Skeletal muscle tissue (tissue), 4 donors: ENCODE results near the gene CMTM5. TPM values are rescaled to one million over a fixed set of nuclear protein-coding genes. Genes with fewer than 3 reads are reported as not detected.
"Not testable (repeated sequence)": the region's sequence is repeated elsewhere in the genome, so short reads cannot be mapped to it uniquely, and the experiment has no call there.

Source experiments
- H3K27ac ChIP-seq: one replicate; pipeline ENCODE4 v1.7.0; 2013; ENCODE audit warnings: mild to moderate bottlenecking, low read depth, low read length, inconsistent platforms
- H3K27me3 ChIP-seq, 3 donors: one replicate each; pipeline ENCODE4 v1.7.0; 2013; ENCODE audit warnings: low read length in 3 of 3; ENCODE audit not compliant: control insufficient read depth in 3 of 3, insufficient read depth in 3 of 3
- H3K36me3 ChIP-seq, 3 donors: one replicate each; pipeline ENCODE4 v1.7.0; 2013; ENCODE audit warnings: low read length in 3 of 3; ENCODE audit not compliant: control insufficient read depth in 3 of 3, insufficient read depth in 3 of 3
- H3K4me1 ChIP-seq, 3 donors: one replicate each; pipeline ENCODE4 v1.7.0; 2013; ENCODE audit warnings: low read length in 3 of 3, mild to moderate bottlenecking in 3 of 3; ENCODE audit not compliant: control insufficient read depth in 3 of 3, insufficient read depth in 3 of 3
- H3K4me3 ChIP-seq, 3 donors: one replicate each; pipeline ENCODE4 v1.7.0; 2013; ENCODE audit warnings: low read length in 3 of 3
- H3K9ac ChIP-seq, 3 donors: one replicate each; pipeline ENCODE4 v1.7.0; 2013; ENCODE audit warnings: low read length in 3 of 3, mild to moderate bottlenecking in 3 of 3, moderate library complexity in 2 of 3, low read depth in 1 of 3
- H3K9me3 ChIP-seq, 3 donors: one replicate each; pipeline ENCODE4 v1.7.0; 2013; ENCODE audit warnings: low read length in 3 of 3; ENCODE audit not compliant: control insufficient read depth in 3 of 3
- total RNA-seq: library from RNA; depleted of rRNA; stranded (reverse); fragments of >200 nt; gene quantifications from one replicate; pipeline ENCODE4 v1.2.3, GENCODE V29; 2014
- donor health status: Osteomylitis.

The CMTM5 gene
- total RNA-seq, 1 donor from 2014 or later, result 2.1 TPM

DNA sequence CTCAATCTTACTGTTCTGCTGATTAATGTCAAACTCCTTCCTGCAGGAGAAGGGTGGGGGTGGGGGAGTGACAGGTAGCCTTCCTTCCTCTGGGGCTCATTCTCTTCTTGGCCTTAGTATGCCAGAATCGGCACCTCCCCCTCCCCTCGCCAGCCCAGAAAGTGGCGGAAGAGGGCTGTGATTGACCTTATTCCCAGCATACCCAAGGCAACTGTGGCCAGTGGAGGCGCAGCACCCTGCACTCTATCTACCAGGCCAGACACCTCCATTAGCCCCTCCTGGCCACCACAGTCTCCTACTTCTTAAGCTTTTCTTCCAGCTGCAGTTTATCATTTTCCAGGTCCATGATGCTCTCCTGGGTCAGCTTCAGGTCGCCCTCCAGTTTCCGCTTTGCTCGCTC is 15.8 kb downstream of the CMTM5 start:
- Histone ChIP-seq H3K36me3 (peaks cover 8 to 70% (median 62%) of the 10 kb centered on the region in 3 donors), H3K4me1 (no peaks in the 10 kb centered on the region)

GRCh38 chr14:23396126-23396525 is 19.3 kb downstream of the CMTM5 start:
- H3K9me3 ChIP-seq, result no peaks in the 10 kb centered on the region
- no peak overlapping the region for H3K27ac ChIP-seq
- peaks cover 0 to 2% (median 0%) of the 10 kb centered on the region in 3 donors for H3K4me1 ChIP-seq
- peaks cover 8 to 63% (median 53%) of the 10 kb centered on the region in 3 donors for H3K36me3 ChIP-seq
- H3K9ac ChIP-seq, result no peak overlapping the region
- no peak overlapping the region for H3K4me3 ChIP-seq
- H3K27me3 ChIP-seq, result peaks cover 0 to 3% (median 0%) of the 10 kb centered on the region in 3 donors

More for the DNA sequence above, 15.8 kb downstream of the CMTM5 start:
- Histone ChIP-seq H3K27me3 (peaks cover 0 to 3% (median 0%) of the 10 kb centered on the region in 3 donors), H3K4me3 (no peak overlapping the region), H3K27ac (no peak overlapping the region), H3K9ac (no peak overlapping the region), H3K9me3 (no peaks in the 10 kb centered on the region)

DNA sequence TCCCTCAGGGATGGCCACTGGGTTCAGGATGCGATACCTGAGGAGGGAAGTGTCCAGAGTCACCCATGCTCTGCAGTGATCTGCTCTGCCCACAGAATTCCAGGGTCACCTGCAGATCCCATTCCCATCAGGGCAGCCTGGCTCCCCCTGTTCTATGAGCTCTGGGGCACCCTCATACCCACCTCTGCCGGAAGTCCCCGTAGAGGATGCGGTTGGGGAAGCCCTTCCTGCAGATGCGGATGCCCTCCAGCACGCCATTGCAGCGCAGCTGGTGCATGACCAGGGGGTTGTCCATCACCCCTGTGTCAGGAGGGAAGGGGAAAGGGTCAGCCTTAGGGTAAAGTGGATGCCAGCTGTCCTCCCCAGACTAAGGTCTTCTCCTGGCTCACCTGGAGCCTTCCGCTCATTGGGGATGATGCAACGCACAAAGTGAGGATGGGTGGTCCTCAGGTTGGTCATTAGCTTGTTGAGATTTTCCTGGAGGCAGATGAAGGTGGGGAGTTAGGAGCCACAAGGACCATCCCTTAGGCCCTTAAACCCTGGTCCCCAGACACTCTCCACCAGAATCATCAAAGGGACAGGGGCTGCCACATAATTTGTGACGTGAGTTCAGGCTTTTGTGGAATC is 20.0 kb downstream of the CMTM5 start:
- Histone ChIP-seq H3K36me3 (peaks cover 8 to 67% (median 52%) of the 10 kb centered on the region in 3 donors), H3K27ac (no peak overlapping the region)

DNA sequence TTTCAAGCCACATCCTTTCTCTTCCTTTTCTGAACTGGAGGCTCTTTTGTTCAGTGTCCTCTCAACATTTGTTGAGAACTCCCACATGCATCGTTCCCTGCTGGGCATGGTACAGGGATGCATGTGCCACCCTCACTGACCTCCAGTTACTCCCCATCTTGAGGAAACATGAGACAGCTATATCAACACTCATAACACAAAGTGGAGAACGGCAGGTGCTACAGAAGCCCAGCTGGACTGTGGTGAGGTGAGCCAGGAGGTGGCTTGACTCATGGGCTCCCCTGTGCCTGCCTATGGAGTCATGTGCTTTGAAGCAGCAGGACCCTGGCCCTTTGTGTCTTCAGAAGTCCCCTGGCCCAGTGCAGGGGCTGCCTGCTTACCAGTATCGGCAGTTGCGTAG is 21.5 kb downstream of the CMTM5 start:
- Histone ChIP-seq H3K27ac (peak overlapping the region; percentile 32), H3K4me3 (no peak overlapping the region), H3K4me1 (peaks cover 0 to 6% (median 0%) of the 10 kb centered on the region in 3 donors), H3K27me3 (peaks cover 0 to 3% (median 3%) of the 10 kb centered on the region in 3 donors), H3K9me3 (no peaks in the 10 kb centered on the region), H3K9ac (peak overlapping the region in 1 of 3 donors; percentile 40), H3K36me3 (peaks cover 5 to 68% (median 51%) of the 10 kb centered on the region in 3 donors)

More for the DNA sequence above, 20.0 kb downstream of the CMTM5 start:
- peaks cover 0 to 3% (median 0%) of the 10 kb centered on the region in 3 donors for H3K4me1 ChIP-seq
- no peaks in the 10 kb centered on the region for H3K9me3 ChIP-seq
- no peak overlapping the region for H3K4me3 ChIP-seq
- no peak overlapping the region for H3K9ac ChIP-seq
- H3K27me3 ChIP-seq, result peaks cover 0 to 3% (median 2%) of the 10 kb centered on the region in 3 donors

DNA sequence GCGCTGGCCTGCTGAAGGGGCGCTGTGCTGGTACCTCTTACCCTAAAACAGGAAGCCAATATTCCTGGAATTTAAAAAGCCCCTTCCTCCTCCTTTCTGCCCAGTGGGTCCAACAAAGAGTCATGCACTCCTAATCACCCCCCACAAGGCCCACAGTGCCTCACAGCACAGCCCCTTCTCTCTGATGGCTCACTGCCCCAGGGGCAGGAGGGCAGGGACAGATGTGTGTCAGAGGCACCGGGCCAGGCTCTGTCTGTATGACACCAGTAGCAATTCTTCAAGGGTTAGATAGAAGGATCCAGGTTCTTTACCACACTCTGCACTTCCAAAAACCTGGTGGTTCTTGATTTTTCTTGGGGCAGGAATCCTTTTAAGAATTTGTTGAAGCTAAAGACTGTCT is 22.3 kb downstream of the CMTM5 start:
- H3K36me3 ChIP-seq, result peaks cover 4 to 68% (median 51%) of the 10 kb centered on the region in 3 donors
- peaks cover 0 to 6% (median 0%) of the 10 kb centered on the region in 3 donors for H3K4me1 ChIP-seq

DNA sequence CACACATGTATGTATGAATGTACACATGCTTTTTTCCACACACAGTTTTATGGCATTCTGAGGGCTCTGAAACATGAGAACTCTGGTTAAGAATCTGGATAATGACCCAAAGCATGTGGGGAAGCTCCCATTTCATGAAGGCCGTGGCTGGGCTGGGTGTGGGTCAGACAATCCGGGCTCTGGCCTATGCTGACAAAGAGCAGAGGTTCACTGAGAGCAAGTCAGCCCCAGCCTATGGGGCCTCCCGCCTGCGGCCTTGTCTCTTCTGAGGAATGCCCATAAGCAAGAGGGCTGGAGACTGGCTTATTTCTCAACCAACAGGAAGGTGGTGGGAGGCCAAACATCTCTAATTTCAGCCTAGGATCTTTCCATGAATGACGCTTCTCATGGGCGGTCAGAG is 22.7 kb downstream of the CMTM5 start:
- Histone ChIP-seq H3K9me3 (no peaks in the 10 kb centered on the region), H3K27me3 (peaks cover 0 to 5% (median 3%) of the 10 kb centered on the region in 3 donors), H3K4me3 (no peak overlapping the region), H3K27ac (no peak overlapping the region), H3K9ac (no peak overlapping the region), H3K4me1 (peaks cover 0 to 6% (median 0%) of the 10 kb centered on the region in 3 donors), H3K36me3 (peaks cover 4 to 73% (median 56%) of the 10 kb centered on the region in 3 donors)

More for the DNA sequence above, 22.3 kb downstream of the CMTM5 start:
- Histone ChIP-seq H3K27me3 (peaks cover 0 to 5% (median 3%) of the 10 kb centered on the region in 3 donors), H3K4me3 (no peak overlapping the region), H3K9me3 (no peaks in the 10 kb centered on the region), H3K9ac (peak overlapping the region in 1 of 3 donors; percentile 40), H3K27ac (no peak overlapping the region)

DNA sequence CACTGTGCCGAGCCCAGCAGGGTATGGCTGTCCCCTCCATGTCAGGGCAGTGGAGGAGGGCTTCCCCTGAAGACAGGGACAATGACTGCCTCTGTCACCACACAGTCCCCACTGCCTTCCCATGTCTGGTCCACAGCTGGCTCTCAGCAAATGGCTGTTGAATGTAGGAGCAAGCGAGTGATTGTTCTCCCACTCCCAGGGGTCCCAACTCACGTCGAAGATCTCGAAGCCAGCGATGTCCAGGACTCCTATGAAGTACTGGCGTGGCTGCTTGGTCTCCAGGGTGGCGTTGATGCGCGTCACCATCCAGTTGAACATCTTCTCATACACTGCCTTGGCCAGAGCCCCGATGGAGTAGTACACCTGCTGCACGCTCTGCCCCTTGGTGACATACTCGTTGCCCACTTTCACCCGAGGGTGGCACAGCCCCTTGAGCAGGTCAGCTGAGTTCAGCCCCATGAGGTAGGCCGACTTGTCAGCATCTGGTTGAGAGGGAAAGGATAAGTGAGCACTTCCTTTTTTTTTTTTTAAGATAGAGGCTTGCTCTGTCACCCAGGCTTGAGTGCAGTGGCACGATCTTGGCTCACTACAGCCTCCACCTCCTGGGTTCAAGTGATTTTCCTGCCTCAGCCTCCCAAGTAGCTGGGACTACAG is 23.8 kb downstream of the CMTM5 start:
- not testable (repeated sequence) for H3K4me3 ChIP-seq, H3K27ac ChIP-seq, H3K4me1 ChIP-seq, H3K9me3 ChIP-seq, H3K27me3 ChIP-seq, H3K9ac ChIP-seq
- peaks cover 4 to 82% (median 59%) of the 10 kb centered on the region in 3 donors for H3K36me3 ChIP-seq

DNA sequence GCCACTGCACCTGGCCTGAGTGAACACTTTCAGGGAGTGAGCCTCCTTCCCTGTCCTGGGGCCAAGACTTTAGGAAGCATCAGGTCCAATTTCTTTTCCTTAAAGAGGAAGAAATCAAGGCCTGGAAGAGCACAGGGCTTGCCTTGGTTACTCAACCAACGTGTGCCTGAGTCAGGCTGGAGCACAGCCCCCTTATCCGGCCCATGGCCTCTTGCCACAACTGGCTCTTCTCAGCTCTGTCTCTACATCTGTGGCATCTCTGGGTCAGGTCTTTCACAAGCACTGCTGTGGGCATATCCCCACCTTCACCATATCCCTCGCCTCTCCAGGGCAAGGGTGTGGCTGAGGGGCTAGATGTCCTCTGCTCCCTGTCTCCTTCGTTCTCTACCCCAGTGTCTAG is 24.4 kb downstream of the CMTM5 start:
- Histone ChIP-seq H3K27me3 (peaks cover 0 to 10% (median 3%) of the 10 kb centered on the region in 3 donors), H3K27ac (no peak overlapping the region), H3K4me1 (peaks cover 0 to 6% (median 0%) of the 10 kb centered on the region in 3 donors), H3K4me3 (no peak overlapping the region), H3K9me3 (no peaks in the 10 kb centered on the region), H3K9ac (peak overlapping the region in 1 of 3 donors; percentile 16), H3K36me3 (peaks cover 4 to 82% (median 61%) of the 10 kb centered on the region in 3 donors)

DNA sequence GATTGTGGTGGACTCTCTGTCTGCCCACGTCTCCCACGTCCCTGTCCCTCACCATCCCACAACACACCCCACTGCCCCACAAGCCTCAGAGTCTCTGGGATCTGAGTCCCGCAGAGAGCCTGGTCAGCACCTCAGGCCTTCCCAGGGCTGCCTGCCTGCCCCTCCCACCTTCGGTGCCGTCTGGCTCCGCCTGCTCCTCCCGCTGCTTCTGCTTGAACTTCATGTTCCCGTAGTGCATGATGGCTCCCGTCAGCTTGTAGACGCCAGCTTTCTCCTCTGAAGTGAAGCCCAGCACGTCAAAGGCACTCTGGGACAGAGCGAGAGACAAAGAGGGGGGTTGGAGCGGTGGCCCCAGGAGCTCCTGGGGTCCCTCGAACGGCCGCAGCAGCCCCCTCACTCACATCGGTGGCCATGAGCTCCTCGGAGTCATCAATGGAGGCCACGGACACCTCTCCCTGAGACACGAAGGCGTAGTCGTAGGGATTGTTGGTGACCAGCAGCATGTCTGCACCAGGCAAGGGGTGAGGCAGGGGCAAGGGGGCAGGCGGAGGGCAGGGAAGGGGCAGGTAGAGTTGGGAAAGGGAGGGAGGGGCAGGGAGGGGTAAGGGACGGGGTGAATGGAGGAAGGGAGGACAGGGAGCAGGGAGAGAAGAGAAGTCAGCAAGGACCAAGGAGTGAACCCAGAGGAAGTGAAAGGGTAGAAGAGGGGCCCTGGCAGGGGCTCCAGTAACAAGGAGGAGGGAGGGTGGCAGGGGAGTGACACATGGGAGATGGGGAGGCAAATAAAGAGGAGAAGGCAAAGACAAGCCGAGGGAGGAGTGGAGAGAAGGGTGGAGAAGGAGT is 25.7 kb downstream of the CMTM5 start:
- no peaks in the 10 kb centered on the region for H3K9me3 ChIP-seq
- H3K4me3 ChIP-seq, result no peak overlapping the region
- peaks cover 0 to 14% (median 3%) of the 10 kb centered on the region in 3 donors for H3K27me3 ChIP-seq
- H3K27ac ChIP-seq, result no peak overlapping the region
- H3K9ac ChIP-seq, result no peak overlapping the region
- peaks cover 0 to 17% (median 0%) of the 10 kb centered on the region in 3 donors for H3K4me1 ChIP-seq
- H3K36me3 ChIP-seq, result peaks cover 2 to 73% (median 56%) of the 10 kb centered on the region in 3 donors
